Activated CD4-positive, alpha-beta T cell treated with anti-CD3 and anti-CD28 coated beads for 4 hours (primary cell): ENCODE measurements around the gene ARL15.

ENCODE experiments used
- DNase-seq, 2 donors: peaks; one replicate each; pipeline ENCODE4 v3.0.0-alpha.2; 2020

The ARL15 gene

GRCh38 chr5:54313311-54314270 is 3.2 kb upstream of the ARL15 start:
- DNase-seq: no peak

GRCh38 chr5:54312499-54312898 is 2.1 kb upstream of the ARL15 start:
- no peak for DNase-seq

- no peak for DNase-seq
Measured at GRCh38 chr5:54311176-54311677, 854 bp upstream of the ARL15 start.

- DNase-seq: peak; percentile 21 to 30
Measured at GRCh38 chr5:54309691-54310432, 511 bp downstream of the ARL15 start.

GRCh38 chr5:54309276-54309675 is 1.1 kb downstream of the ARL15 start:
- DNase-seq: no peak

- DNase-seq: no peak
Measured at GRCh38 chr5:54307583-54307982, 2.8 kb downstream of the ARL15 start.

GRCh38 chr5:54306893-54307292 is 3.5 kb downstream of the ARL15 start:
- DNase-seq: no peak

- DNase-seq: no peak
Measured at GRCh38 chr5:54305737-54306136, 4.6 kb downstream of the ARL15 start.

- DNase-seq: no peak
Measured at GRCh38 chr5:54304040-54304439, 6.3 kb downstream of the ARL15 start.

GRCh38 chr5:54302267-54302687 is 8.1 kb downstream of the ARL15 start:
- DNase-seq: no peak

- DNase-seq: no peak
Measured at GRCh38 chr5:54301849-54302248, 8.5 kb downstream of the ARL15 start.

GRCh38 chr5:54301220-54301619 is 9.2 kb downstream of the ARL15 start:
- DNase-seq: no peak

- no peak for DNase-seq
Measured at GRCh38 chr5:54298947-54299346, 11.4 kb downstream of the ARL15 start.

GRCh38 chr5:54296386-54296785 is 14.0 kb downstream of the ARL15 start:
- DNase-seq: no peak

- DNase-seq: no peak
Measured at GRCh38 chr5:54295651-54296276, 14.6 kb downstream of the ARL15 start.

- no peak for DNase-seq
Measured at GRCh38 chr5:54294097-54294667, 16.2 kb downstream of the ARL15 start.

GRCh38 chr5:54292866-54293265 is 17.5 kb downstream of the ARL15 start:
- no peak for DNase-seq

- no peak for DNase-seq
Measured at GRCh38 chr5:54291498-54291897, 18.9 kb downstream of the ARL15 start.

- no peak for DNase-seq
Measured at GRCh38 chr5:54289769-54290168, 20.6 kb downstream of the ARL15 start.

- DNase-seq: no peak
Measured at GRCh38 chr5:54288568-54289217, 21.7 kb downstream of the ARL15 start.

GRCh38 chr5:54285686-54286085 is 24.7 kb downstream of the ARL15 start:
- no peak for DNase-seq

- DNase-seq: no peak
Measured at GRCh38 chr5:54284586-54284985, 25.8 kb downstream of the ARL15 start.
